GM21825 (cell line): ENCODE data around the gene RAP1B.

ENCODE experiments used
- ATAC-seq: cut with Tn5 transposase; IDR thresholded peaks from one replicate; pipeline ENCODE4 v1.9.1; 2021; ENCODE audit warnings: mild to moderate bottlenecking, moderate library complexity; ENCODE audit not compliant: unreplicated experiment

Gene RAP1B

DNA sequence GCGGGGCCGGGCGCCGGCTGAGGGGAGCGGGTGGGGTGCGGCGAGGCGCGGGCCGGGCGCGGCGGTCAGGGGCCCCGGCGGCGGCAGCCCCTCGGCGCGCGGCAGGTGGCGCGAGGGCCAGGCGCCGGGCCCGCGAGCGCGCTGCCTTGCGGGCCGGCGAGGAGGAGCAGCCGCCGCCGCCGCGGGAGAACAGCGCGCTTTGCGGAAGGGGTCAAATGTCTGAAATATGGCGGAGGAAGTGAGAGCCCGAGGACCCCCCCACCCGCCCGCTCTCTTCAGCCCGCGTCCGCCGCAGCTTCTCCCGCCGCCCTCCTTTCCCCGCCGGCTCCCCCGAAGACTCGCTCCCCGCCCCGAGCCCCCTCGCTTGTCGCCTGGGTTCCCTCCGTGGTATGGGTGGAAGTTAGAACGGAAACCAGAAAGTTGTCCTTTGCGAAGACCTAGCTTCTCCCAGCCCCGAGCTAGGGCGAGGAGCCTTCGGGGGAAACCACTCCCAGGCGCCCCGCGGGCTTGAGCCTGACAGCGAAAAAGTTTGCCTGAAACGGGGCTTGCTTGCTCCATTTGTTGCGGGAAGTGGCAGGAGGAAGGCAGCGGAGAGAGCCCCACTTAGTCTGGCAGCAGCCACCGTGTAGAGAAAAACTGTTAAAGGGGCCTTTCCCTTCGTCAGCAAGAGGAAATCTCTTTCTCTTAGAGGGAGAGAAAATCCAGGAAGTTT, 551 bp downstream of the RAP1B start:
- peak; percentile 4 for ATAC-seq

DNA sequence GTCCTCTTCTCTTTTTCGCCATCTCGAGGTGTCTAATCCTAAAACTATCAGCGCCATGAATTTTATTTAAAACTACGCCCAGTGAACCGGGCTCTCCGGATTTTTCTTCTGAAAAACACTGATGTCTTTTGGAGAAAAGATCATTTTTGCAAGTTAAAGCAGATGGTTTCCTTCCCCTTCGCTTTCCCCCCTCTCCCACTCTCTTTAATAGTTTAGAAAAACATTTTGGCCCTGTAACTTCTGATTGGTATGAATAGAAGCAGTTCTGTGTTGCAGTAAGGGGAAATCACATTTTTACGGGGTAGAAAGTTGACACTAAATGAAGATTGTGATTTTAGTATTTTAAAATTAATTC, 1.1 kb downstream of the RAP1B start:
- ATAC-seq: no peak

DNA sequence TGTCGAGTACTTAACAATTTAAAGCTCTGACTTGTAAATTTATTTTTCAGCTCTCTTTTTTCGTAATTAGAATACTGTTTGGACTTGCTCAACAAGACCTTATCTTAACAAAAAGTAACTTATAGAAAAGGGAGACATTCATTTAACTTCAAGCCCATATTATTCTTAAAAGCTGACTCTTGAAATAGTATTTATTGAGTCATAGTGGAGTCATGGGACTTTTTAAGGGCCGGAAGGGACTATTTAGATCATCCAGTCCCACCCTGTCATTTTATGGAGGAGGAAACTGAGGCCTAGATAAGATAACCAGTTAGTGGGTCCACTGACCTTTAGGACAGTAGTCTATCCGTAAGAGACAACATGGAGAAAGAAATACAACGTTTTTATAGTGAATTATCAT, 1.5 kb downstream of the RAP1B start:
- no peak for ATAC-seq

DNA sequence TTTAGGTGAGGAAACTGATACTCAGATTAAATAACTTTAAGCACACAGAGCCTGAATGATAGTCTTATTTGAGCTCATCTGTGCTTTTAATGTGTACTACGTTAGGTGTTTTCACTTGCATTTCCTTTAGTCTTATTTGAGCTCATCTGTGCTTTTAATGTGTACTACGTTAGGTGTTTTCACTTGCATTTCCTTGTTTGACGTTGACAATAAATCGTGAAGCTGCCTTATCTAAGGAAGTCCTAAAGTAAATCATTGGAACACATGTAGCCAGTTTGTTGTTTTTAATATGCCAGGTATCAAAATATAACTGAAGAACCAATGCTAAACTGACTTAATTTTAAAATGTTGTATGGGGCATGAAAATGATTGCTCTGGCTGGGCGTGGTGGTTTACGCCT, 2.0 kb downstream of the RAP1B start:
- ATAC-seq: no peak

DNA sequence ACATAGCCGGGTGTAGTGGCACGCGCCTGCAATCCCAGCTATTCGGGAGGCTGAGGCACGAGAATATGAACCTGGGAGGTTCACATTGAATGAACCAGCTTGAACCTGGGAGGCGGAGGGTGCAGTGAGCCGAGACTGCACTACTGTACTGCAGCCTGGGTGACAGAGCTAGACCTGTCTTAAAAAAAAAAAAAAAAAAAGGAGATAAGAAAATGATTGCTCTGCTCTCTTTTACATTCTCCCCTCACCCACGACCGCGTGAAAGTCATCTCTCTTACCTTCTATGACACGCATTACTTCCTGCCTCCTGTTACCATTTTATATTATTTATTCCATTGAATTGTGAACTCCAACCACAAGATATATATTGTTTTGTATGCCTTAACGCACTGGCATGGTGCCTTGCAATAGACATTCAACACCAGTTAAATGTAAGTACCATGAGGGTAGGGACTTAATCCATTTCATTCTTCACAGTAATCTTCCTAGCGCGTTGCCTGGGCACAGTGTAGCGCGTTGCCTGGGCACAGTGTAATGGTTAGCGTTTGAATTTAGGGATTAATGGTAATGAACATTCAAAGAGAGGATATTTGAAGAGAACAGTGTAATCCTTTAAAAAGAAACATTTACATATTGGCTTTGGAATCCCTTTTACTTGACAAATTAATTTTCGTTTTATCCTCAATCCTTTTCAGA, 2.7 kb downstream of the RAP1B start:
- ATAC-seq: no peak

DNA sequence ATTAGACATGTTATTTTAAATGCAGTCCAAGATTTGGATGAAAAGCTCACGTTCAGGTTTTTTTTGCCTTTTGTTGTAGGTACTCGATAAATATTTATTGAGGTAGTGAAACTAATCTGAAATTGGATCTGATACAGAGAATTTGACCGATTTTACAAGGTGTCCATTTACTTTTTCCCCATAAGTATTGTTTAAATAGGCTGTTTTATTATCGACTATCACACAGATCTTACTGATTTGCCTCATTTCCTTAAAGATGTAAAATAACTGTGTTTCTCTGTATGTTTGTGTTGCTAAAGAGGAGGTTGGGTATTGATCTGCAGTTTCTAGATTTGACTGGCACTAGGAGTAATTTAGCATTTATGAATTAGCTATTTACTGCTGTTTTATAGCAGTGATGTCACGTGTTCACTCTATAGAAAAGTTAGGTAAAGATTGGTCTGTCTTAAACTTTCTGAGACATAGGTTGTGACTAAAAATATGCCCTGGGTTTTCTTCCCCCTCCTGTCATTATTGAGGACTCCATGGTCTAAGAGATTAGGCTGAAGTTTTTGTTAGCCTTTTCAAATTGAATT, 3.5 kb downstream of the RAP1B start:
- no peak for ATAC-seq

DNA sequence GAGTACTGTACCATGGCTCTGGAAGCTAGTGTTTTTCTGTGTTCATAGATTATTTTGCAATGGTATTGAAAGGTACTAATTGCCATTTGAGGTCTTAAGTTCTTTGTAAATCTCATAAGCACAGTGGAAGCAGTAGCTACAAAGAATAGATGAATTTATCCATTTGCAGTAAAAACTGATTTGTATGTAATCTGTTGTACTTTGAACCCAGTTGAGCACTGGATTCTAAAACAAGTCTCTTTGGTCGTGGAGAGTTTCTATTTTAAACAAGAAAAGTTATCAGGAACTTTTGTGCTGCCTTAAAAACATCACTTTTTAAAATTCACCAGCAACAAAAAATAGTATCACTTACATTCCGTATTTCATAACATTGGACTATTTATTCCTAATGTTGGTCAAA, 4.1 kb downstream of the RAP1B start:
- ATAC-seq: no peak

DNA sequence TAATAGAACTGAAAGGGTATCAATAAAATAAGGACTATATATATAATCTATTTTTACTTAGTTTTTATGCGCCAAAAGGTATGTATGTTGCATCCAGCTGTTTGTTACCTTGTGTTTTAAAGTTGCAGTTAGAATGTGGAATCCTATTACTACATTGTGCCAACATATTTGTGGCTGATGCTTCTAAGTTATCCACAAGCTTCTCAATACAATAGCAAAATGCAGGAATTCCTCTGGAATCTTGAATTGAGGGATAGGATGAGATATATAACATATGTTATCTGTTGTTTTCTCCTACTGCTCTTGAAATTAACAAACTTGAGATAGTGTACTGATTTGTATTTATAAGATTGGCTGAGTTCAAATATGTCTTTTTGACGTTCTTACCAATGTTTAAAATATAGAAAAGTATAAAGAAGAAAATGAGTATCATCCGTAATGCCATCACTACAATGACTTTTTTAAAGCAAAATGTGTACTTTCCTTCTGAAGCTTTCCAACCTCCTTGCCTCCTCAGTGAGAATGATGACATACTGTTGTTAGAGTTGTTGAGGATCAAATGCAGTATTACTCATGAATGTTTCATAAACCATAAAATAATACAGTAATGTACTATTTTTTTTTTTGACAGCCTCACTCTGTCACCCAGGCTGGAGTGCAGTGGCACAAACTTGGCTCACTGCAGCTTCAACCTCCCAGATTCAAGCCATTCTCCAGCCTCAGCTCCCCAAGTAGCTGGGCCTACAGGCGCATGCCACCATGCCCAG, 6.6 kb downstream of the RAP1B start:
- no peak for ATAC-seq

DNA sequence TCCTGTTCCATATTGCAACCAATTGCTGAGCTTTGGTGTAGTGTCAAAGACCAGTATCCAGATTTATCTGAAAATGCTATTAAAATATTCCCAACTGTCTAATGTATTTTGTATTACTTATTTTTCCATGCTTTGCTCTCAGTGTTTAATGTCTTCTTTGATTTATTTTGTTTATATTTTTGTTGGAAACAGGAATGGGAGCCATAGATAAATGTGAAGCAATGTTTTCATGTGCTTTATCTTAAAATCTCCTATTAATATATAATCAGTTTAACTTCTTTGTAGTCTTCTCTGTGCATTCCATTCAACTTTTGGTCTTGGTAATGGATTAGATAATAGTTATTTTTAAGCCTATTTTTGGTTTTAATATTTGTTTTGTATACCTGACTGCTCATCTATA, 8.8 kb downstream of the RAP1B start:
- ATAC-seq: no peak

DNA sequence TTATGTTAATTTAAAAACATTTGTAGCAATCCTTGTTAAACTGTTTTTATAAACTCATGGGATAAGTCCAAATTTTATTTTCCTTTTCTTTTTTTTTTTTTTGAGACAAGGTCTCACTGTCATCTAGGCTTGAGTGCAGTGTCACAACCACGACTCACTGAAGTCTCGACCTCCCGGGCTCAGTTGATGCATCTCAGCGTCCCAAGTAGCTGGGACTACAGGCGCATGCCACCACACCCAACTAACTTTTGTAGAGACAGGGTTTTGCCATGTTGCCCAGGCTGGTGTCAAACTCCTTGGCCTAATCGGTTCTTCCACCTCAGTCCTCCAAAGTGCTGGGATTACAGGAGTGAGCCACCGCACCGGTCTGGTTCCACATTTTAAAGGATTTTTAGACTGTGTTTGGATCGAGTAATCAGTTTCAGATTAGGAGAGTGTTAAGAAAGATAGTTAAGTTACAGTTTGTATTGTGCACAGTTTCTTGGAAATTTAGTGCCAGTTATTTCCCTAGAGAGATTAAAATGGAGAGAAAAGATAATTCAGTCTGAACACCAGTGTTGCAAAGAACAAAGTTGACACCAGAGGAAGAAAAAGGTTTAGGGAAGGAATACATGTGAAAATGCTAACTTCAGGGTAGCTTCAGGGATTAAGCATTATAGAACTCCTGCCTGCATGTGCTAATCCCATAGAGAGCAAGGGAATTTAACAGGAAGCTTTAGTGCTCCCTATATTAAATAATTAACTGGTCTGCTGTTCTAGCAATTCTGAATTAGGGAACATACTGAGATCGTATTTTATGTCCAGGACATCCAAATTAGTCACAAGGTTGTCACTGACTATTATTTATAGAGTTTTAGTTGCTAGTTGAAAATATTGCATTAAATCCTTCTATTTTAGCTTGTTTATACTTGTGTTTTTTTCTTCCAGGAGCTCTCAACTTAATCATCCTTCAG, 10.1 kb downstream of the RAP1B start:
- ATAC-seq: no peak

DNA sequence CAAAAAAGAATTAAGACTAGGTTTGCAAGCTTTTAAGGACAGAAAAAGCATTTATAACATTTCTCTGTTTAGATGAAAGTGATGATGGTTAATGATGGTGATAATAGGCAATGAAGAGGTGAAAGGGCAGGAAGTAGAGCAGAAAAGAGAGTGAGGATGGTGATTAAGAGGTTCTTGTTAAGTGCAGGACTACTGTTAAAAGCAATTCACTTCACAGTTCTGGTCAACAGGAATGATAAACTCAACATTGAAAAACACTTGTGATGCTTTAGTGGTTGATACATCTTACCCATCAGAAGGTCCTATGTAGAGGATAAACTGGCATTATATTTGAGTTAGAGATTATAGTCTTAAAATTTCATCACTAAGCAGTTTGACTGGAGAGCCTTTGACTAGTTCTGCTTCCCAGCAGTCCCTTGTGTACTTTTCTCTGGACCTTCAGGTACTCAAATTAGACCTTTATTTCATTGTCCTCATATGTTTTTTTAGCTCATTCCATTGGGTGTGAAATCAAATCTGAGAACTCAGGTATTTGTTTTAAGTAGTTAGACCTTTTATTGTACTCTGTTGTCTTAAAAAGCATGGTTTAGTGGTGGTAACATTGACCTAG, 10.9 kb downstream of the RAP1B start:
- no peak for ATAC-seq

DNA sequence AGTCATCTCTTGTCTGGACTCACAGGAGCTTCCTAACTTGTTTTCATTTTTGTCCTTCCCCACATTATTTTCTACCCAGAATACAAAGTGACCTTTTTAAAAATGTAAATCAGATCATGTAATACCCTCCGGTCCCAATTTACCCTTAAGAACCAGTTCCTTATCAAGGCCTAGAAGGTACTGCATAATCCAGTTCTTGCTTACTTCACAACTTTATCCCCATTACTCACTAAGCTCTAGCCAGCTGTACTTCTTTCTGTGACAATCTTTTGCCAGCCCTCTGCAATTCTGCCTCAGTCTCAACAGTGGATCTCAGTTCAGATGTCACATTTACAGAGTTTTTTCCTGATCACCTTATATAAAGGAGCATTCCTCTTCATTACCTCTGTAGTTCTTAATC, 11.6 kb downstream of the RAP1B start:
- no peak for ATAC-seq

DNA sequence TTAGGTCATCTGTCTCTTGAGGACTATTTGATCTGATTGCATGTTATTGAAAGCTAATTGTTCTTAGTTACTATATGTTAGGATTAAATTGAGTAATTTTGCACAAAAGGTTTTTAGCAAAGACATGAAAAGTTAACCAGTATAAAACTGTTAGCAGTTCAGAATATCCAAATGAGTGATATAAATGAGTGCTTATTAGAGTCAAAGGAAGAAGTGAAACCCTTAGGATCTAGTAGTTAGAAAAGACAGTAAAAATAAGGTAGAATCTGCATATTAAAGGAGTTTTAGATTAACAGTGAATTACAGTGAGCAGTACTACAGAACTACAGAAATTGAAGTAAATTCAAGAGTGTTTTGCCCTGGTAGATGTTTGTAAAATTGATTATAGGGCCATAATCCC, 12.4 kb downstream of the RAP1B start:
- ATAC-seq: no peak

DNA sequence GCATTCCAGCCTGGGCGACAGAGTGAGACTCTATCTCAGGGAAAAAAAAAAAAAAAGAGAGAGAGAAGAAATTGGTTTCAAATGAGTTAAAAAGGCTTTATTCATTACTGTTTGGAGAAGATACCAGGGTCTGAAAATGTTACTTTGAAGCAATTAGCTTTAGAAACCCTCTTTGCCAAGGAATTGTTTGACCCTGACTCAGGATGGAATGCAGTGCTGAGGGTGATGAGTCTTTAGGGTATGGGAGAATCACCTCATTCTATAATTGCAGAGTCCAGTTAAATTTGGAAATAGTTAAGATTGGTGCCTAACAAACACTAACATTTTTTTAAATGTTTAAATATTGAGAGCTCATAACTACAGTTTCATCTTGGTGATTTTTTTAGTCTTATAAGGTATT, 13.3 kb downstream of the RAP1B start:
- no peak for ATAC-seq

DNA sequence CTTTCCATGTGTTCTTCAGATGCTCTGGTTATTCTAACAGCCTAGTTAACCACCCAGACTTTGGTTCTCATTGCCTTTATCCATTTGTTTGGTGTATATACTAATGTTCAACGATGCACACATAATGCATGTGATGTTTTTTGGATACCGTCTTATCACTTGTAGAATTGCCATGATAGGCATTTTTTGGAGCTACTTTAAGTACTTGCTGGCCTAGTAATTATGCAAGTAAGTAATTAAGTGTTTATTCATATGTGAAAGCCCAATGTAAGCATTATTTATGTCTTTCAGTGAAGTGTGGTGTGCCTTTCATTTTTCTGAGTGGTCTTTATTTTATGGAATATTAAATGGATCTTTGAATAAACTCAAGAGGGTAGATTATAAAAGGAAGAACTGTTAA, 14.2 kb downstream of the RAP1B start:
- ATAC-seq: no peak

DNA sequence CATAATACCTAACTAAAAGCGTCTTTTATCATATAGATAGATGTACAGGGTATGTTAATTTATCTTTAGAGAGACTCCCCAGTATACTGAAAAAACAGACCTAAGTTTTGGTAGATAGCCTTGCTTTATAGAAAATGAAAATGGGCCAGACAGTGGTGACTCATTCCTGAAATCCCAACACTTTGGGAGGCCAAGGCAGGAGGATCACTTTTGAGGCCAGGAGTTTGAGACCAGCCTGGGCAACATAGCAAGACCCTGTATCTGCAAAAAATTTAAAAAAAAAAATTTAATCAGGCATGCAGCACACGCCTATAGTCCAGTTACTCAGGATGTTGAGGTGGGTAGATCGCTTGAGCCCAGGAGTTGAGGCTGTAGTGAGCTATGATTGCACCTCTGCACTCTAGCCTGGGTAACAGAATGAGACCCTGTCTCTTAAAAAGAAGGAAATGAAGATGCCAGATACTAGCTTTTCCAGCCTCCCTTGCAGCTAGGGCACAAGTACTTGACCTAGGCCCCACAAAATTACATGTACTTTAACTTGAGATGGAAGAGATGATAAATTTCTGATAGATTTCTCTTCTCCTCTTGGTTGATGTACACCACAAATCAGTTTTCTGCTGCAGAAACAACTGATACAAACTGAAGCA, 17.1 kb downstream of the RAP1B start:
- no peak for ATAC-seq

DNA sequence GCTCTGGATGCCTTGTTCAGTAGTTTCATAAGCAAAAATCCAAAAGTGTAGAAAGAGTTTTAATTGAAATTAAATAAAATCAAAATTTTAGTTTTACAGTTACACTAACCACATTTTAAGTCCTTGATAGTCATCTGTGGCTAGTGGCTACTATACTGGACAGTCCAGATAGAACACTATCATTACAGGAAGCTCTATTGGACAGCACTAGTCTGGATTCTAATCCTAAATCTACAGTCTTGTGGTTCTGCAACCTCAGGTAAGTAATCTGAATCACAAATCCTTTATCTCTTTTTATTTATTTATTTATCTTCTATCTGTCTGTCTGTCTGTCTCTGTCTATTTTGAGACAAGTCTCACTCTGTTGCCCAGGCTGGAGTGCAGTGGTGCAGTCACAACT, 18.0 kb downstream of the RAP1B start:
- no peak for ATAC-seq

DNA sequence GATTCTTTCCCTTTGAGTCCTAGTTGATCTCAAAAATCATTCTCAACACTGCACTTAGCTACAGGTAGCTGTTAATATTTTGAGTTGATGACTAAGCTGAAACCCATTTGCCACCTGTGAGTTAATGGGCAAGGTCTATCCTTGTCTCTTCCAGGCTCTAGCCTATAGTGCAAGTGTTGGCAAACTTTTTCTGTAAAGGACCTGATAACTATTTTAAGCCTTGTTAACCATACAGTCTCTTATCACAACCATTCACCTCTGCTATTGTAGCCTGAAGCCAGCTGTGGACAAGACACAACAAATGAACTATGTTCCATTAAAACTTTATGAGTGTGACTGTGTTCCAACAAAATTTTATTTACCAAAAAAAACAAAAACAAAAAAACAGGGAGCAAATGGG, 19.4 kb downstream of the RAP1B start:
- no peak for ATAC-seq

DNA sequence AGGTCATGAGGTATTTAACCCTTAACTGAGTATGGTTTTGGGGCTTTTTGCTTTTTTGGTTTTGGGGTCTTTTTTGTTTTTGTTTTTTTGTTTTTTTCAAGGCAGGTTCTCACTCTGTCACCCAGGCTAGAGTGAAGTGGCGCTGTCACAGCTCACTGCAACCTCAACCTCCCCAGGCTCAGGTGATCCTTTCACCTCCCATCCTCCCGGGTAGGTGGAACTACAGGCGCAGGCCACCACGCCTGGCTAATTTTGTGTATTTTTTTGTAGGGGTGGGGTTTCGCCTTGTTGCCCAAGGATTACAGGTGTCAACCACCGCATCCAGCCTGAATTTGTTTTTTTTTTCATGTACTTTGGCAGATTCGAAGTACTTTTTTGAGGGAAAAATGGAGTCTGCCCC, 19.9 kb downstream of the RAP1B start:
- no peak for ATAC-seq

DNA sequence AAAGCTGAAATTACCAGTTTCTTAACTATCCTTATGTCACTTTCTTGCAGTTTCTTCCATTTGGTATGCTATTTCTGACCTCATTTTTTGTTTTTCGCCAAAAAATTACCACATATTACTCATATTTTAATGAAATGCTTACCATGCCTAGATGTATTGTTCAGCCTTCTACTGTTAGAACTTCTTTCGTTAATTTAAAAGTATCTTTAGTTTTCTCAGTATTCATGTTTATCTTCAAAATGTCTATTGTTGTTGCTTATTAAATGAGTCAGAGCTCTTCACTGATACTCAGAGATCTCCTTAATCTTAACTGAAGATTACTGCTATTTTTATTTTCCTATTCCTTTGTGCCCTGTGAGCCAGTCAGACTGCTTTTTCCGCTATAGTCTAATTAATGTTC, 20.5 kb downstream of the RAP1B start:
- ATAC-seq: no peak
